ENCODE results near the gene MECP2. TPM values are rescaled to one million over a fixed set of nuclear protein-coding genes. Genes with fewer than 3 reads are reported as not detected.

Gene MECP2
- total and polyA plus RNA-seq, 2 donors from 2014 or later, result 14.0 to 74.7 TPM

DNA sequence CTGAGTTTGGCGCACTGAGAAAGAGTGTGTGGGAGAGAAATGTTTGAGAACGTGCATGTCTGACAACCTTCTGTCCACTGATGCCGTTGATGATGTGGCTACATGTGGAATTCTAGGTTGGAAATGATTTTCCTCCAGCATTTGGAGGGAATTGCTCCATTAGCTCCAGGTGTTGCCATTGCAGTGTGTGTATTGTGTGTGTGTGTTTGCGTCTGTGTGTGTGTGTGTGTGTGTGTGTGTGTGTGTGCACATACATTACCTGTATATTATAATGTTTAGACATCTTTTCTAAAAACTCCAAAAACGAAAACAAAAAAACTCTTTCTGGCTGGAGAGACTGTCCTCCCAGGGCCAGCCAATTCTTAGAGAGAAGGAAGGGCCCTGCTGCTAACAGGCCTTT lies 18.2 kb upstream of the MECP2 start:
- Histone ChIP-seq H3K9ac (ENCODE audit: low read length in 3 of 3) (no peak overlapping the region), H3K9me3 (ENCODE audit: control insufficient read depth in 2 of 3, insufficient read depth in 1 of 3, low read length in 3 of 3) (no peaks in the 10 kb centered on the region), H3K27me3 (ENCODE audit: control insufficient read depth, insufficient read depth, low read length) (no peaks in the 10 kb centered on the region), H3K4me1 (ENCODE audit: control insufficient read depth in 2 of 3, insufficient read depth in 2 of 3, low read depth in 1 of 3, low read length in 3 of 3) (no peaks in the 10 kb centered on the region), H3K36me3 (ENCODE audit: control insufficient read depth in 2 of 3, insufficient read depth in 3 of 3, low read length in 3 of 3) (no peaks in the 10 kb centered on the region), H3K27ac (ENCODE audit: low read depth in 2 of 2, low read length in 2 of 2) (no peak overlapping the region), H3K4me3 (ENCODE audit: low read length in 3 of 3) (no peak overlapping the region)
- FAIRE-seq (no peak), DNase-seq (no peak)
- TF ChIP-seq CTCF (IDR thresholded peaks at IDR 0.05; ENCODE audit: borderline replicate concordance, extremely low read depth, insufficient read depth), result no peak
- intact Hi-C loops (cut with DNase I), result no loop called here

GRCh38 chrX:154115071-154115470 lies 17.6 kb upstream of the MECP2 start:
- FAIRE-seq (no peak), DNase-seq (no peak)
- no peak for TF ChIP-seq CTCF (IDR thresholded peaks at IDR 0.05; ENCODE audit: borderline replicate concordance, extremely low read depth, insufficient read depth)
- Histone ChIP-seq H3K9ac (ENCODE audit: low read length in 3 of 3) (no peak overlapping the region), H3K4me3 (ENCODE audit: low read length in 3 of 3) (no peak overlapping the region), H3K36me3 (ENCODE audit: control insufficient read depth in 2 of 3, insufficient read depth in 3 of 3, low read length in 3 of 3) (no peaks in the 10 kb centered on the region), H3K9me3 (ENCODE audit: control insufficient read depth in 2 of 3, insufficient read depth in 1 of 3, low read length in 3 of 3) (no peaks in the 10 kb centered on the region), H3K27me3 (ENCODE audit: control insufficient read depth, insufficient read depth, low read length) (no peaks in the 10 kb centered on the region), H3K27ac (ENCODE audit: low read depth in 2 of 2, low read length in 2 of 2) (no peak overlapping the region), H3K4me1 (ENCODE audit: control insufficient read depth in 2 of 3, insufficient read depth in 2 of 3, low read depth in 1 of 3, low read length in 3 of 3) (no peaks in the 10 kb centered on the region)
- intact Hi-C loops (cut with DNase I), result no loop called here

GRCh38 chrX:154114652-154115051 lies 17.1 kb upstream of the MECP2 start:
- no peak overlapping the region for H3K9ac ChIP-seq (ENCODE audit: low read length in 3 of 3)
- DNase-seq, result no peak
- H3K4me1 ChIP-seq (ENCODE audit: control insufficient read depth in 2 of 3, insufficient read depth in 2 of 3, low read depth in 1 of 3, low read length in 3 of 3), result no peaks in the 10 kb centered on the region
- no peak overlapping the region for H3K4me3 ChIP-seq (ENCODE audit: low read length in 3 of 3)
- no peak for FAIRE-seq
- H3K9me3 ChIP-seq (ENCODE audit: control insufficient read depth in 2 of 3, insufficient read depth in 1 of 3, low read length in 3 of 3), result no peaks in the 10 kb centered on the region
- intact Hi-C loops (cut with DNase I), result no loop called here
- no peaks in the 10 kb centered on the region for H3K27me3 ChIP-seq (ENCODE audit: control insufficient read depth, insufficient read depth, low read length)
- no peak overlapping the region for H3K27ac ChIP-seq (ENCODE audit: low read depth in 2 of 2, low read length in 2 of 2)
- H3K36me3 ChIP-seq (ENCODE audit: control insufficient read depth in 2 of 3, insufficient read depth in 3 of 3, low read length in 3 of 3), result no peaks in the 10 kb centered on the region
- no peak for TF ChIP-seq CTCF (IDR thresholded peaks at IDR 0.05; ENCODE audit: borderline replicate concordance, extremely low read depth, insufficient read depth)

DNA sequence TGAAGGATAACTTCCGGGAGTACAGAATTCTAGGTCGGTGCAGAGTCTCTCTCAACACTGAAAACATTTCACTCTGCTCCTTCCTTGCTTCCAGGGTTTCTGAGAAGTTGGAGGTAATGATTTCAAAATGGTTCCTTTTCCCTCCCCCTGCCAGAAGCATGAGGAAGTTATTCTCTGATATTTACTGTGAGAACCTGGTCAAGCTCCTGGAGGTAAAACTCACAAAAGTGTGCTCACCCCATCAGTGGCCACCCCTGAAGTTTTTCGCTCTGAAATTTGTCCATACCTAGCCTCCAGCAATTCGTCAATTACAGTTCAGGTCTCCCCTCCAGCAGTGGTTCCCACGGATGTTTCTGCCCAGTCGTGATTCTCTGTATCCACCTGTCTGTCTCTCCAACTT lies 16.2 kb upstream of the MECP2 start:
- H3K4me1 ChIP-seq (ENCODE audit: control insufficient read depth in 2 of 3, insufficient read depth in 2 of 3, low read depth in 1 of 3, low read length in 3 of 3), result no peaks in the 10 kb centered on the region
- H3K27ac ChIP-seq (ENCODE audit: low read depth in 2 of 2, low read length in 2 of 2), result no peak overlapping the region
- intact Hi-C loops (cut with DNase I), result no loop called here
- H3K9ac ChIP-seq (ENCODE audit: low read length in 3 of 3), result no peak overlapping the region
- no peak for DNase-seq
- TF ChIP-seq CTCF (IDR thresholded peaks at IDR 0.05; ENCODE audit: borderline replicate concordance, extremely low read depth, insufficient read depth), result no peak
- H3K4me3 ChIP-seq (ENCODE audit: low read length in 3 of 3), result no peak overlapping the region
- no peaks in the 10 kb centered on the region for H3K36me3 ChIP-seq (ENCODE audit: control insufficient read depth in 2 of 3, insufficient read depth in 3 of 3, low read length in 3 of 3)
- no peak for FAIRE-seq
- no peaks in the 10 kb centered on the region for H3K9me3 ChIP-seq (ENCODE audit: control insufficient read depth in 2 of 3, insufficient read depth in 1 of 3, low read length in 3 of 3)
- H3K27me3 ChIP-seq (ENCODE audit: control insufficient read depth, insufficient read depth, low read length), result no peaks in the 10 kb centered on the region

Data from kidney (tissue), 14 donors.